Bronchial epithelial cell (primary cell): ENCODE results near the gene CAPN8. TPM values are rescaled to one million over a fixed set of nuclear protein-coding genes. Genes with fewer than 3 reads are reported as not detected.

ENCODE experiments used
- DNase-seq: peaks from one replicate; pipeline ENCODE4 v3.0.0-alpha.2; 2010; ENCODE audit warnings: low read depth
- FAIRE-seq: peaks from 2 replicates; lab custom pipeline; 2011; peaks lifted over from hg19 to GRCh38; lab: Jason Lieb, UNC
- H3K27me3 ChIP-seq: 2 replicates; pipeline ENCODE4 v1.5.1; 2011; ENCODE audit warnings: low read length; ENCODE audit not compliant: control insufficient read depth, insufficient read depth
- H3K36me3 ChIP-seq: 2 replicates; pipeline ENCODE4 v1.5.1; 2011; ENCODE audit warnings: low read length; ENCODE audit not compliant: control insufficient read depth, insufficient read depth
- H3K4me3 ChIP-seq: 2 replicates; pipeline ENCODE4 v1.5.1; 2011; ENCODE audit warnings: mild to moderate bottlenecking, low read depth, low read length, control low read depth
- CTCF ChIP-seq: IDR thresholded peaks from 2 replicates; pipeline ENCODE4 v1.5.1; 2011; ENCODE audit warnings: mild to moderate bottlenecking, moderate library complexity, low read length, control low read depth, inconsistent platforms; ENCODE audit not compliant: insufficient read depth, severe bottlenecking
- total RNA-seq: library from RNA; depleted of rRNA; stranded (reverse); fragments of >200 nt; gene quantifications from 2 replicates; pipeline ENCODE4 v1.2.1, GENCODE V29; 2014

Gene CAPN8
- total RNA-seq, 1 donor from 2014 or later: under 0.01 TPM

- peak; percentile 72 for TF ChIP-seq CTCF
- DNase-seq (peak; percentile 21), FAIRE-seq (peak; percentile 18)
- H3K27me3 ChIP-seq: peaks cover 7% of the 10 kb centered on the region
- H3K36me3 ChIP-seq: no peaks in the 10 kb centered on the region
- no peak overlapping the region for H3K4me3 ChIP-seq
Observed at GRCh38 chr1:223628233-223629125, 37.0 kb downstream of the CAPN8 start.

- H3K27me3 ChIP-seq: peaks cover 3% of the 10 kb centered on the region
- H3K4me3 ChIP-seq: no peak overlapping the region
- DNase-seq (no peak), FAIRE-seq (no peak)
- H3K36me3 ChIP-seq: no peaks in the 10 kb centered on the region
- TF ChIP-seq CTCF: no peak
Observed at GRCh38 chr1:223622132-223622842, 43.2 kb downstream of the CAPN8 start.

- no peak for TF ChIP-seq CTCF
- H3K27me3 ChIP-seq: peaks cover 3% of the 10 kb centered on the region
- no peaks in the 10 kb centered on the region for H3K36me3 ChIP-seq
- H3K4me3 ChIP-seq: no peak overlapping the region
- DNase-seq: no peak
- no peak for FAIRE-seq
Observed at GRCh38 chr1:223621312-223621734, 44.2 kb downstream of the CAPN8 start.

GRCh38 chr1:223620297-223620897 is 45.1 kb downstream of the CAPN8 start:
- no peak overlapping the region for H3K4me3 ChIP-seq
- peaks cover 3% of the 10 kb centered on the region for H3K27me3 ChIP-seq
- DNase-seq (no peak), FAIRE-seq (no peak)
- no peak for TF ChIP-seq CTCF
- no peaks in the 10 kb centered on the region for H3K36me3 ChIP-seq

- no peak for FAIRE-seq
- DNase-seq: no peak
- H3K27me3 ChIP-seq: peaks cover 3% of the 10 kb centered on the region
- no peak overlapping the region for H3K4me3 ChIP-seq
- no peaks in the 10 kb centered on the region for H3K36me3 ChIP-seq
- no peak for TF ChIP-seq CTCF
Observed at GRCh38 chr1:223618680-223619079, 46.8 kb downstream of the CAPN8 start.
